Panc1 (cell line): ENCODE data around the gene CNOT1.

Experiments
- POLR2AphosphoS5 ChIP-seq: IDR thresholded peaks from 2 replicates; pipeline ENCODE4 v1.6.1; 2012; ENCODE audit warnings: mild to moderate bottlenecking, low read depth, low read length, moderate library complexity
- SIN3A ChIP-seq: IDR thresholded peaks from 2 replicates; pipeline ENCODE4 v1.6.1; 2012; ENCODE audit warnings: low read depth, mild to moderate bottlenecking, low read length, moderate library complexity, borderline replicate concordance; ENCODE audit not compliant: insufficient read depth
- TCF7L2 ChIP-seq: IDR thresholded peaks from 2 replicates; pipeline ENCODE4 v1.6.1; 2011; ENCODE audit warnings: mild to moderate bottlenecking, low read depth, low read length, inconsistent platforms
- TF ChIP-seq, protein P1 (sequence below): fragments of 450-650 bp; IDR thresholded peaks from 2 replicates; pipeline ENCODE4 v1.5.1; 2017; ENCODE audit warnings: mild to moderate bottlenecking
- TF ChIP-seq, protein P2 (sequence below), 2 experiments: IDR thresholded peaks; 2 replicates each; pipeline ENCODE4 v1.6.1; 2011 to 2012; ENCODE audit warnings: low read depth in 2 of 2, control low read depth in 1 of 2, low read length in 1 of 2, mild to moderate bottlenecking in 1 of 2, moderate library complexity in 1 of 2; ENCODE audit not compliant: insufficient read depth in 1 of 2

DNA sequence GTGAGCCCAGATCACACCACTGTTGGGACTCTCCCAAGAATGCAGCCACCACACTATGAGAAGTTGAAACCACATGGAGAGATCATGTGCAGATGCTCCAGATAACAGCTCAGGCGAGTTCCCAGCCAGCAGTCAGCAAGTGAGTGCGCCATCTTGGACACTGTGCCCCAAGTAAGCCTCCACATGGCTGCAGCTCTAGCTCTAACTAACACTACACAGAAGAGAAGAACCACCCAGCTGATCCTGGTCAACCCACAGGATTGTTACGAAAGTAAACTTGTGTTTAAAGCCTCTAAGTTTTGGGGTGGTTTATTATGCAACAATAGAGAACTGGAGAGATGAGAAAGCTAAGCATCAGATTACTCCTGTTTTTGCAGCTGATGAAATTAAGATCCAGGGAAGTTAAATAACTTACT lies 29.2 kb upstream of the CNOT1 start:
- TF ChIP-seq, protein P1, sequence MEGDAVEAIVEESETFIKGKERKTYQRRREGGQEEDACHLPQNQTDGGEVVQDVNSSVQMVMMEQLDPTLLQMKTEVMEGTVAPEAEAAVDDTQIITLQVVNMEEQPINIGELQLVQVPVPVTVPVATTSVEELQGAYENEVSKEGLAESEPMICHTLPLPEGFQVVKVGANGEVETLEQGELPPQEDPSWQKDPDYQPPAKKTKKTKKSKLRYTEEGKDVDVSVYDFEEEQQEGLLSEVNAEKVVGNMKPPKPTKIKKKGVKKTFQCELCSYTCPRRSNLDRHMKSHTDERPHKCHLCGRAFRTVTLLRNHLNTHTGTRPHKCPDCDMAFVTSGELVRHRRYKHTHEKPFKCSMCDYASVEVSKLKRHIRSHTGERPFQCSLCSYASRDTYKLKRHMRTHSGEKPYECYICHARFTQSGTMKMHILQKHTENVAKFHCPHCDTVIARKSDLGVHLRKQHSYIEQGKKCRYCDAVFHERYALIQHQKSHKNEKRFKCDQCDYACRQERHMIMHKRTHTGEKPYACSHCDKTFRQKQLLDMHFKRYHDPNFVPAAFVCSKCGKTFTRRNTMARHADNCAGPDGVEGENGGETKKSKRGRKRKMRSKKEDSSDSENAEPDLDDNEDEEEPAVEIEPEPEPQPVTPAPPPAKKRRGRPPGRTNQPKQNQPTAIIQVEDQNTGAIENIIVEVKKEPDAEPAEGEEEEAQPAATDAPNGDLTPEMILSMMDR, result no peak
- TF ChIP-seq, protein P2, sequence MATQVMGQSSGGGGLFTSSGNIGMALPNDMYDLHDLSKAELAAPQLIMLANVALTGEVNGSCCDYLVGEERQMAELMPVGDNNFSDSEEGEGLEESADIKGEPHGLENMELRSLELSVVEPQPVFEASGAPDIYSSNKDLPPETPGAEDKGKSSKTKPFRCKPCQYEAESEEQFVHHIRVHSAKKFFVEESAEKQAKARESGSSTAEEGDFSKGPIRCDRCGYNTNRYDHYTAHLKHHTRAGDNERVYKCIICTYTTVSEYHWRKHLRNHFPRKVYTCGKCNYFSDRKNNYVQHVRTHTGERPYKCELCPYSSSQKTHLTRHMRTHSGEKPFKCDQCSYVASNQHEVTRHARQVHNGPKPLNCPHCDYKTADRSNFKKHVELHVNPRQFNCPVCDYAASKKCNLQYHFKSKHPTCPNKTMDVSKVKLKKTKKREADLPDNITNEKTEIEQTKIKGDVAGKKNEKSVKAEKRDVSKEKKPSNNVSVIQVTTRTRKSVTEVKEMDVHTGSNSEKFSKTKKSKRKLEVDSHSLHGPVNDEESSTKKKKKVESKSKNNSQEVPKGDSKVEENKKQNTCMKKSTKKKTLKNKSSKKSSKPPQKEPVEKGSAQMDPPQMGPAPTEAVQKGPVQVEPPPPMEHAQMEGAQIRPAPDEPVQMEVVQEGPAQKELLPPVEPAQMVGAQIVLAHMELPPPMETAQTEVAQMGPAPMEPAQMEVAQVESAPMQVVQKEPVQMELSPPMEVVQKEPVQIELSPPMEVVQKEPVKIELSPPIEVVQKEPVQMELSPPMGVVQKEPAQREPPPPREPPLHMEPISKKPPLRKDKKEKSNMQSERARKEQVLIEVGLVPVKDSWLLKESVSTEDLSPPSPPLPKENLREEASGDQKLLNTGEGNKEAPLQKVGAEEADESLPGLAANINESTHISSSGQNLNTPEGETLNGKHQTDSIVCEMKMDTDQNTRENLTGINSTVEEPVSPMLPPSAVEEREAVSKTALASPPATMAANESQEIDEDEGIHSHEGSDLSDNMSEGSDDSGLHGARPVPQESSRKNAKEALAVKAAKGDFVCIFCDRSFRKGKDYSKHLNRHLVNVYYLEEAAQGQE (IDR thresholded peaks at IDR 0.05; ENCODE audit: insufficient read depth in 1 of 2, low read depth in 2 of 2, low read length in 1 of 2), result no peak
- TF ChIP-seq SIN3A, result no peak
- TF ChIP-seq POLR2AphosphoS5, result no peak
- no peak for TF ChIP-seq TCF7L2
